NCI-H2171 (cell line): Measurements from ENCODE around the gene ZNF653.
A peak's percentile ranks its signal among the peaks of the same experiment; 100 is the strongest.
"Not testable (repeated sequence)": the region's sequence is repeated elsewhere in the genome, so short reads cannot be mapped to it uniquely, and the experiment has no call there.

ENCODE experiments used
- DNase-seq: peaks from one replicate; lab custom pipeline; 2025; lab: John Stamatoyannopoulos, UW

Gene ZNF653

GRCh38 chr19:11481534-11482383 lies 23.9 kb downstream of the ZNF653 start:
- peak; percentile 84 for DNase-seq

DNA sequence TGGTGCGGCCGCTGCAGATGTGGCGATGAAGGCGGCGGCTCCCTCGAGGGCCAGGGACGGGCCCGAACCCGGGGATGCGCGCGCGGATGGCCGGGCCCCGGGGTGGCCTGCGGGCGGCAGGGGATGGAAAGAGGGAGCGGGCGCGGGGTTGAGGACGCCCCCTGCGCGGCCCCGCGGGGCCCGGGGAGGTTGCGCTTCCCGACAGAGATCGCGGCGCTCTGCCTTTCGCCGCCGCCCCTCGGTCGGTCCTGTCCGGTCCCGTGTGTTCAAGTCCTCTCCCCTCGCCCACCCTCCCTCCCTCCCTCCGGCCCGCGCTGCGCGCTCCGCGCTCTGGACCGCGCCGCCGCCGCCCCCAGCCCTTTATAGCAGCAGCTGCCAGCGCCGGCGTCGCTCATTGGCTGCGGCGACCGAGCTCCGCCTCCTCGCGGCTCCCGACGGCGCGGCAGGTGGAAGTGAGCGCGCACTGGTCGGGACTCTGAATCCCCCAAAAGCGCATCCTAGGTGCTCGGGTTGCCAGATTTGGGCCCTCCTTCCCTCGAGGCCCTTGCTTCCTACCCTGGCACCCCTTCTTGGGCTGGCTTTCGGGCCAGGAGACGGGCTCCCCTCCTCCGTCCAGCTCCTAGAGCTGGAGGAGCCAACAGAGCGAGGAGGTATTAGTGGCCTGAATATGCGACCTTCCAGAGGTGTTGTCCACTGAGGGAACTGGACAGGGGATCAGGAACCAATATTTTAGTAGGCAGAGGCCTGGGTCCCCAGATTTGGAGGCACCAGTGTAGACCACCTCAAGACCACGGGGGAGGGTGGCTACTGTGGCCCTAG lies 24.7 kb downstream of the ZNF653 start, which contains the start of gene ELAVL3:
TSS of gene ELAVL3 (minus strand) at position 332 of the 819 bp plus-strand sequence. CDS start 438 bp downstream, outside the sequence.
- peak; percentile 68 for DNase-seq

GRCh38 chr19:11479898-11480714 lies 25.5 kb downstream of the ZNF653 start:
- DNase-seq = no peak

GRCh38 chr19:11479090-11479897 lies 26.3 kb downstream of the ZNF653 start:
- no peak for DNase-seq

GRCh38 chr19:11478167-11479089 lies 27.2 kb downstream of the ZNF653 start:
- DNase-seq = no peak

- no peak for DNase-seq
These were observed 29.8 kb downstream of the ZNF653 start for GRCh38 chr19:11475861-11476260.

- DNase-seq = not testable (repeated sequence)
These were observed 30.3 kb downstream of the ZNF653 start for GRCh38 chr19:11475343-11475742.

DNA sequence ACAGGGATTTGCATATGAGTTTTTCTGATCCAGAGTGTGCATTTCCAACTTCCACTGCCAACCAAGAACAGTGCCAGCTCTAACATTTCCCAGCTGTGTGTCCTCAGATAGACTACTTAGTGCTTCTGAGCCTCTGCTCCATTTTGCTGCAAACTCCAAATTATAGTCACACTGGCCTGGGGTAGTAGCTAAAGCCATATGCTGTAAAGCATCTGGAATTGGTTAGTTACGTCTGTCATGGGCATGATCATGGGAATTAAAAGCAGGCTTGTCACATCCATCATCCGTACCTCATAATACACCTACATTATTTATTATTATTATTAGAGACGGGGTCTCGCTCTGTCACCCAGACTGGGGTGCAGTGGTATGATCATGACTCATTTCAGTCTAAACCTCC lies 31.9 kb downstream of the ZNF653 start:
- DNase-seq = no peak

GRCh38 chr19:11468266-11468845 lies 37.3 kb downstream of the ZNF653 start:
- not testable (repeated sequence) for DNase-seq

GRCh38 chr19:11465600-11465999 lies 40.0 kb downstream of the ZNF653 start:
- no peak for DNase-seq

GRCh38 chr19:11464333-11465265 lies 41.0 kb downstream of the ZNF653 start:
- no peak for DNase-seq

GRCh38 chr19:11463391-11463790 lies 42.2 kb downstream of the ZNF653 start:
- no peak for DNase-seq

DNA sequence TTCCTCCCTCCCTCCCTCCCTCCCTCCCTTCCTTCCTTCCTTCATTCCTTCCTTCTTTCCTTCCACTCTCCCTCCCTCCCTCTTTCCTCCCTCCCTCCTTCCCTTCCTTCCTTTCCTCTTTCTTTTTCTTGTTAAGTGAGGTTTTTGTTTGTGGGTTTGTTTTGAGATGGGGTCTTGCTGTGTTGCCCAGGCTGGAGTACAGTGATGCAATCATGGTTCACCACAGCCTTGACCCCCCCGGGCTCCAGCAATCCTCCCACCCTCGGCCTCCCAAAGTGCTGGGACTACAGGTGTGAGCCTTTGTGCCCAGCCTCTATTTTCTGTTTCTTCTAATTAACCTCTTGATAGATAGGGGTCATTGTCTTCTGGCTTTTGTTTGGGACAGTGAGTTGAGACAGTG lies 44.2 kb downstream of the ZNF653 start:
- no peak for DNase-seq

- DNase-seq = no peak
These were observed 45.4 kb downstream of the ZNF653 start for GRCh38 chr19:11460207-11460606.

DNA sequence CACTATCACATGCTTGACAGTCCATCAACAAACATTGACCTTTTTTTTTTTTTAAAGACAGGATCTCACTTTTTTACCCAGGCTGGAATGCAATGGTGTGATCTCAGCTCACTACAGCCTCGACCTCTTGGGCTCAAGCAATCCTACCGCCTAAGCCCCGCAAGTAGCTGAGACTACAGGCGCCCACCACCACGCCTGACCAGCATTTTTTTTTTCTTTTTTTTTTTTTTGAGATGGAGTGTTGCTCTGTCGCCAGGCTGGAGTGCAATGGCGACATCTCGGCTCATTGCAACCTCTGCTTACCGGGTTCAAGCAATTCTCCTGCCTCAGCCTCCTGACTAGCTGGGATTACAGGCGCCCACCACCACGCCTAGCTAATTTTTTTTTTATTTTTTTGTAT lies 46.7 kb downstream of the ZNF653 start:
- not testable (repeated sequence) for DNase-seq

- DNase-seq = no peak
These were observed 47.3 kb downstream of the ZNF653 start for GRCh38 chr19:11458236-11458900.

GRCh38 chr19:11457831-11458230 lies 47.8 kb downstream of the ZNF653 start:
- no peak for DNase-seq

DNA sequence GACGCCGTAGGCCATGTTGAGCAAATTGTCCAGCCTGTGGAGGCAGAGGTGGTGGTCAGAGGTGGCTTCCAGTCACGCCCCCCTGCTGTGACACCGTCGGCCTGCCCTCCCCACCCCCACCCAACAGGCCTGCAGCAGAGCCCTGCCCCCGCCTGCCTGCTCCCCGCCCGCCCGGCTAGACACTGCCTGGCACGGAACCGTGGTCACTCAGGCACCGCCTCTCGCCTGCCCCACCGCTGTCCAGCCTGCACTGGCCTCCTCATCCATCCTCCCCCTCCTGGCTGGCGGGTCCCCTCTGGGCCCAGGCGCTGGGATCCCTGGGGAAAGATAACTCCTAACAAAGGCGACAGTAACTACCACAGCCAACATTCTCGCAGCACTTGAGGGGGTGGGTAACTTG lies 48.5 kb downstream of the ZNF653 start:
- DNase-seq = no peak
